OCI-LY1 (cell line): ENCODE data around the gene RFESD.

ENCODE experiments used
- H2AFZ ChIP-seq: fragments of 200-600 bp; sonication (generic), shearing (Covaris generic); 2 replicates; pipeline ENCODE4 v1.6.0; 2014; ENCODE audit warnings: antibody characterized with exemption, mild to moderate bottlenecking, low read length
- H3F3A ChIP-seq: fragments of 200-600 bp; sonication (generic), shearing (Covaris generic); 2 replicates; pipeline ENCODE4 v1.6.0; 2014; ENCODE audit warnings: mild to moderate bottlenecking, antibody characterized with exemption, low read length, moderate library complexity; ENCODE audit not compliant: insufficient read depth
- H3K27ac ChIP-seq: fragments of 200-600 bp; sonication (generic); 2 replicates; pipeline ENCODE4 v1.5.1; 2014; ENCODE audit warnings: low read length, mixed run types, mild to moderate bottlenecking, low read depth; ENCODE audit not compliant: poor library complexity, severe bottlenecking
- H3K27me3 ChIP-seq: fragments of 200-600 bp; sonication (generic); 2 replicates; pipeline ENCODE4 v1.6.0; 2014; ENCODE audit warnings: antibody characterized with exemption, mild to moderate bottlenecking, low read length, moderate library complexity; ENCODE audit not compliant: insufficient read depth
- H3K36me3 ChIP-seq: fragments of 200-600 bp; sonication (generic); 2 replicates; pipeline ENCODE4 v1.6.1; 2014; ENCODE audit warnings: mild to moderate bottlenecking, antibody characterized with exemption, low read length, moderate library complexity, mixed read lengths; ENCODE audit not compliant: insufficient read depth
- H3K4me1 ChIP-seq: fragments of 200-600 bp; sonication (generic); 2 replicates; pipeline ENCODE4 v1.5.1; 2014; ENCODE audit warnings: mild to moderate bottlenecking, low read length, moderate library complexity; ENCODE audit not compliant: insufficient read depth, severe bottlenecking
- H3K4me2 ChIP-seq: fragments of 200-600 bp; sonication (generic), shearing (Covaris generic); 2 replicates; pipeline ENCODE4 v1.6.1; 2014; ENCODE audit warnings: low read length
- H3K4me3 ChIP-seq: fragments of 200-600 bp; sonication (generic); 2 replicates; pipeline ENCODE4 v1.5.1; 2014; ENCODE audit warnings: low read length, low read depth, mild to moderate bottlenecking, mixed read lengths; ENCODE audit not compliant: poor library complexity, severe bottlenecking
- H3K79me2 ChIP-seq: fragments of 200-600 bp; shearing (Covaris generic); 2 replicates; pipeline ENCODE4 v1.6.1; 2016; ENCODE audit warnings: mixed run types, low read length, mixed read lengths; ENCODE audit not compliant: insufficient read depth
- H3K9ac ChIP-seq: fragments of 200-600 bp; sonication (generic), shearing (Covaris generic); 2 replicates; pipeline ENCODE4 v1.6.1; 2014; ENCODE audit warnings: mild to moderate bottlenecking, low read length, mixed read lengths
- H3K9me2 ChIP-seq: fragments of 200-600 bp; sonication (generic), shearing (Covaris generic); 2 replicates; pipeline ENCODE4 v1.6.1; 2014; ENCODE audit warnings: low read depth, mild to moderate bottlenecking, low read length, mixed read lengths
- H3K9me3 ChIP-seq: fragments of 200-600 bp; shearing (Covaris generic); 2 replicates; pipeline ENCODE4 v1.6.1; 2014; ENCODE audit warnings: low read length, mixed read lengths
- H4K20me1 ChIP-seq: fragments of 200-600 bp; sonication (generic), shearing (Covaris generic); 2 replicates; pipeline ENCODE4 v1.6.0; 2016; ENCODE audit warnings: mild to moderate bottlenecking, low read length; ENCODE audit not compliant: insufficient read depth
- EZH2 ChIP-seq: fragments of 200-600 bp; sonication (generic), shearing (Covaris generic); IDR thresholded peaks from 2 replicates; pipeline ENCODE4 v1.8.0; 2017; ENCODE audit warnings: borderline replicate concordance, mixed run types, mild to moderate bottlenecking, antibody characterized with exemption, low read length, moderate library complexity, mixed read lengths
- TF ChIP-seq, protein P1 (sequence below): fragments of 200-600 bp; sonication (generic), shearing (Covaris generic); IDR thresholded peaks from 2 replicates; pipeline ENCODE4 v1.5.1; 2017; ENCODE audit warnings: mild to moderate bottlenecking, antibody characterized with exemption, low read length, moderate library complexity, mixed read lengths

The RFESD gene

DNA sequence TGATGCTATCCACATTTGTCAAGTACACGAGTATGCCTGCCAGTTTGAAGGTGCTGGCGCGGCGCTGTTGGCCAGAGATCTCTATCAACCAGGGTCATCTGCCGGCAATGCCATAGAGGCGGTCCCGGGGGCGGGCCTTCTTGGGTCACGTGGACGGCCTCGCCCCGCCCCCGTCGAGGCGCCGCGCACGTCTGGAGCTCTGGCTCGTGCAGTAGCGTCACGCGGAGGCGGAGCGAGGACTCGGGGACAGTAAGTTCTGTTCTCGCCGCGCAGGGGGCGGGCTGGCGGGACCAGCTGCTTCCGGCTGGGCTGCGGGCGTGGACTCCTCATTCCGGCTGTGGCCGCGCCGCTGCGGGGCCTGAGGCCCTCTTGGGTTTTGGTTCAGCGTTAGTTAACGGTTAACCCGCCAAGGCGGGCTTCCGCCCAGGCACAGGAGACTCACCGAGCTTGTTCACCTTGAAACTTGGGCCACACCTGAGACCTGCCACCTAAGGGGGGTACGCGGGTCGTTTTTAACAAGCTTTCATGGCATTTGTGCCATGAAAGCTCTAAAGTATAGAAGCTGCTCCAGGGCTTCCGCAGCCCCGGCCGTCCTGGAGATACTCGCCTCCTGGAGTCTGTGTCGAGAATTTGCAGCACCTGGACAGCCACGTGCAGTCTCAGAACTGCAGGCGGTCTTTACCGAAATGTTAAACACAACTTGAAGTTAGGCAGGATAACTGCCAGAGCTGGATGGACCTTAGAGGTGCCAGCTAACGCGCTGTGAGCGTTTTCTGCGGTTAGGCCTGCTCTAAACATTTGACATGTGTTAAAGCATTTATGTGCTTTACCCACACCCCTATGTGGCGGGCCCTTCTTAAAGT, at the start of gene RFESD:
TSS of gene RFESD (plus strand) at position 209 of the 863 bp plus-strand sequence. CDS start 5,495 bp downstream, outside the sequence.
- TF ChIP-seq, protein P1, sequence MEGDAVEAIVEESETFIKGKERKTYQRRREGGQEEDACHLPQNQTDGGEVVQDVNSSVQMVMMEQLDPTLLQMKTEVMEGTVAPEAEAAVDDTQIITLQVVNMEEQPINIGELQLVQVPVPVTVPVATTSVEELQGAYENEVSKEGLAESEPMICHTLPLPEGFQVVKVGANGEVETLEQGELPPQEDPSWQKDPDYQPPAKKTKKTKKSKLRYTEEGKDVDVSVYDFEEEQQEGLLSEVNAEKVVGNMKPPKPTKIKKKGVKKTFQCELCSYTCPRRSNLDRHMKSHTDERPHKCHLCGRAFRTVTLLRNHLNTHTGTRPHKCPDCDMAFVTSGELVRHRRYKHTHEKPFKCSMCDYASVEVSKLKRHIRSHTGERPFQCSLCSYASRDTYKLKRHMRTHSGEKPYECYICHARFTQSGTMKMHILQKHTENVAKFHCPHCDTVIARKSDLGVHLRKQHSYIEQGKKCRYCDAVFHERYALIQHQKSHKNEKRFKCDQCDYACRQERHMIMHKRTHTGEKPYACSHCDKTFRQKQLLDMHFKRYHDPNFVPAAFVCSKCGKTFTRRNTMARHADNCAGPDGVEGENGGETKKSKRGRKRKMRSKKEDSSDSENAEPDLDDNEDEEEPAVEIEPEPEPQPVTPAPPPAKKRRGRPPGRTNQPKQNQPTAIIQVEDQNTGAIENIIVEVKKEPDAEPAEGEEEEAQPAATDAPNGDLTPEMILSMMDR: peak; percentile 18; the same call in 1 of the 2 replicates
- TF ChIP-seq EZH2: no peak
- no peaks in the 10 kb centered on the region for H3K9me3 ChIP-seq
- peaks cover 29% of the 10 kb centered on the region for H3K4me1 ChIP-seq
- H3K27me3 ChIP-seq: no peaks in the 10 kb centered on the region
- peak within 1 kb of the TSS; percentile 68 for H3K4me3 ChIP-seq
- H3K79me2 ChIP-seq: no peaks in the 10 kb centered on the region
- no peaks in the 10 kb centered on the region for H3K9me2 ChIP-seq
- no peaks in the 10 kb centered on the region for H3F3A ChIP-seq
- H3K27ac ChIP-seq: peak within 1 kb of the TSS; percentile 85
- H3K36me3 ChIP-seq: no peaks in the 10 kb centered on the region
- peak within 1 kb of the TSS; percentile 89 for H3K4me2 ChIP-seq
- H2AFZ ChIP-seq: peak within 1 kb of the TSS; percentile 67
- H4K20me1 ChIP-seq: no peaks in the 10 kb centered on the region
- H3K9ac ChIP-seq: peak within 1 kb of the TSS; percentile 80

DNA sequence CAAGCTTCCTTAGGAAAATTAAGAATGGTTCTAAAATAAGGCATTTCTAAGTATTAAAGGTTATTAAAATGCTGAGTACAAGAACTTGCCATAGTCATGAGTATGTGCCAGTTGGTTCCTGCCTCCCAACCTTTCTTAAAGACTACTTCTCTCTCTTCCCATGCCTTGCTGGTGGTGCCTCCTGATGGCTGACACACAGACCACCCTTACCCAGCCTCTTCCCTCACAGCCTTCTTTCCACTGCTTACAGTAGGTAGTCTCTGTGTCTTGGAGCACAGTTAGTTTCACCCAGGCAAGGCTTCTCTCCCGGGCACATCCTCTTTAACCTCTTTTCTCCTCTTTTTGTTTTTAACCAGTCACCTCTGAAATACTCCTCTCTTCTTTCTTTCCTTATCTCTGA, 47.3 kb upstream of the RFESD start:
- H3K79me2 ChIP-seq: no peaks in the 10 kb centered on the region
- H3K27me3 ChIP-seq: no peaks in the 10 kb centered on the region
- TF ChIP-seq EZH2: no peak
- TF ChIP-seq, protein P1: no peak
- H3K36me3 ChIP-seq: peaks cover 10% of the 10 kb centered on the region; the same call in 1 of the 2 replicates
- H2AFZ ChIP-seq: no peak overlapping the region
- no peaks in the 10 kb centered on the region for H3K4me1 ChIP-seq
- H3K9me3 ChIP-seq: no peaks in the 10 kb centered on the region
- H3K4me3 ChIP-seq: no peak overlapping the region
- no peaks in the 10 kb centered on the region for H3K9me2 ChIP-seq
- no peak overlapping the region for H3K27ac ChIP-seq
- no peak overlapping the region for H3K4me2 ChIP-seq
- no peaks in the 10 kb centered on the region for H4K20me1 ChIP-seq
- H3F3A ChIP-seq: no peaks in the 10 kb centered on the region
- H3K9ac ChIP-seq: no peak overlapping the region

DNA sequence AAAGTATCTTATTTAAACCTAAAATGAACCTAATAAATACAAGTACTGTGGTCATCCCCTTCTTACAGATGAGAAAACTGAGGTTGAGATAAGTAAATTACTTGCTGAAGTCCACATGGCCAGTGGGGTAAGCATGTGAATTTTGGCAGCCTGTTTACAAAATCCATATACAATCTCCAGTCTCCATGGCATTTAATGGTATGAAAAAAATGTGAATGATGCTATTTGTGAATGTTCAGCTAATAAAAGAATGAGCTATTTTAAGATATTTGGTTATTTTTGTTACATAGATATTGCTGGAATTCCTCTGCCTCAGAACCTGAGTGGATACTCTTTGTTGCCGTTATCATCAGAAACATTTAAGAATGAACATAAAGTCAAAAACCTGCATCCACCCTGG, 46.0 kb upstream of the RFESD start:
- TF ChIP-seq, protein P1: no peak
- TF ChIP-seq EZH2: no peak
- no peak overlapping the region for H3K27ac ChIP-seq
- no peaks in the 10 kb centered on the region for H3K27me3 ChIP-seq
- H3K9ac ChIP-seq: no peak overlapping the region
- H3K4me3 ChIP-seq: no peak overlapping the region
- no peaks in the 10 kb centered on the region for H4K20me1 ChIP-seq
- H3K9me2 ChIP-seq: no peaks in the 10 kb centered on the region
- H3K36me3 ChIP-seq: peaks cover 10% of the 10 kb centered on the region; the same call in 1 of the 2 replicates
- no peaks in the 10 kb centered on the region for H3K9me3 ChIP-seq
- no peak overlapping the region for H2AFZ ChIP-seq
- H3K79me2 ChIP-seq: no peaks in the 10 kb centered on the region
- no peaks in the 10 kb centered on the region for H3F3A ChIP-seq
- no peak overlapping the region for H3K4me2 ChIP-seq
- H3K4me1 ChIP-seq: no peaks in the 10 kb centered on the region
